Stimulated activated CD8-positive, alpha-beta memory T cell treated with anti-CD3 and anti-CD28 coated beads, Interleukin-4, amount 100 ng/mL, for 4 hours (primary cell): ENCODE results near the gene CCNK.

ENCODE experiments used
- DNase-seq, 2 donors: peaks; one replicate each; pipeline ENCODE4 v3.0.0-alpha.2; 2020; ENCODE audit warnings: low read depth in 2 of 2, low spot score in 1 of 2

The CCNK gene

DNA sequence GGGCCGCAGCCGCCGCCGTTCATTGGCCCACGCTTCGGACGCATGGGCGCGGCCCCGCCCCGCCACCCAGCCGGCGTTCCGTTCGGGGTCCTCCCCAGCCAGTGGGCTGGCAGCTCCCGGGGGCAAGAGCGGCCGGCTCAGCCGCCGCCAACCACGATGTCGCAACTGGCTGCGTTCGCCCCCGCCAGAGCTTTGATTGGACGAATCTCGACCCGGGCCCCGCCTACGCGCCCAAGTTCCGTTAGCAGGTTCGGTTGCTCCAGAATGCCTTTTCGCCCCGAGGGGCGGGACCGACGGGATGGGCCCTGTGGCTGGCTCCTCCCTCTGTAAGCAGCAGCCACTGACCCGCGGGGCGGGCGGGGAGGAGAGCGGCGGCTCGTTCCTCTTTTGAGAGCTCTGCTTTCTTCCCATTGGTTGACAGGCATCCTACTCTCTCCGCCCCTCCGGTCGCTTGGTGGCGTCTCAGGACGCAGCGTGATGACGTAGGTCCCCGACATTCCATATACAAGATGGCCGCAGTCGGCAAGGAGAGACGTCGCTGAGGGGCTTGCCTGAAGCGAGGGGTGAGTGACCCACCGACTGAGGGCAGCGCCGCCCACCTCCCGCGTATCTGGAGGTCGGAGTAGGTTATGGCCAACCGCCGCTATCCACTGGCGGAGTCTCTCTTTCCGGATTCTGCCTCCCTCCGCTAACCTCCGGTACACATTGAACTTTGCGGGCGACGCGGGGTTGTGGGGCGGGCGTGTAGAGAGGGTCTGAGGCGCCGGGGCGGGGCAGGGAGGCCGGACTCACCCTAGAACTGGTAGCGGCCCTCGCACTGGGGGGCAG lies at the start of gene CCNK:
Gene CCNK (plus strand): TSS at position 493 of the 828 bp plus-strand sequence. CDS start 11,269 bp downstream, outside the sequence.
- peak; percentile 100 for DNase-seq

DNA sequence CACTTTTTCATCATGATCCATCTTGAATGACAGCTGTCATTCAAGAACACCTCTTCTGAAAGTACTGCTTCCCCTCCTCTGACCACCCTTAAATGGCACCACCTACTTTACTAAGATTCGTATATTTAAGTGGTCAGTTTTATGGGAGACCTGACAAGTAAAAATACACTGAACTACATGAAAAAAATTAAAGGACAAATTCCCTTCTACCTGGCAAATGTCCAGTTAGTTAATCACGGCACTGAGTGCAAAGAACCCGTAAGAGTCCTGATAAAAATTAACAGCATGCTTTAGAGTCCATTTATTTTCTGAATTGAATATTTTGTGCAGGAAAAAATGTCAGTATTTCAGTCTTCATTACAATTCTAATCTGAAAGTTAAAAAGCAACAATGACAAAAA lies 49.2 kb upstream of the CCNK start:
- DNase-seq: no peak

DNA sequence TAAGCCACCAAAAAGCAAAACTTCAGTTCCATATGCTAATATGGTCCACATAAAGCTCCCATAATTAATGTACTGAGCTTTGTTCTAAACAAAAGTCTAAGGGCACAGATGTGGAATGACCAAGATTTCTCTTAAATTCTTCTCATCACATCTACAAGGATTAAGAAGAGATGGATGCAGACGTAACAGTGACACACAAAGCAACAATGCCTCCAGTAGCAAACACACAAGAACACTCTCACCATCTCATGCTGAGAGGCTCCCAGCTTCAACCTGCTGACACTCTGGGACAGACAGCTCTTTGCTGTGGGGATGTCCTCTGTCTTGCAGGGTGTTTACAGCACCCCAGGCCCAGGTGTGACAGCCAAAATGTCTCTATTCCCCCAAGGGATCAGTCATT lies 48.7 kb upstream of the CCNK start:
- DNase-seq: no peak

- DNase-seq: no peak
Observed at GRCh38 chr14:99435327-99435726, 45.9 kb upstream of the CCNK start.

- DNase-seq: no peak
Observed at GRCh38 chr14:99436247-99437180, 44.7 kb upstream of the CCNK start.

- no peak for DNase-seq
Observed at GRCh38 chr14:99437706-99438105, 43.5 kb upstream of the CCNK start.

GRCh38 chr14:99440278-99440677 lies 40.9 kb upstream of the CCNK start:
- no peak for DNase-seq

DNA sequence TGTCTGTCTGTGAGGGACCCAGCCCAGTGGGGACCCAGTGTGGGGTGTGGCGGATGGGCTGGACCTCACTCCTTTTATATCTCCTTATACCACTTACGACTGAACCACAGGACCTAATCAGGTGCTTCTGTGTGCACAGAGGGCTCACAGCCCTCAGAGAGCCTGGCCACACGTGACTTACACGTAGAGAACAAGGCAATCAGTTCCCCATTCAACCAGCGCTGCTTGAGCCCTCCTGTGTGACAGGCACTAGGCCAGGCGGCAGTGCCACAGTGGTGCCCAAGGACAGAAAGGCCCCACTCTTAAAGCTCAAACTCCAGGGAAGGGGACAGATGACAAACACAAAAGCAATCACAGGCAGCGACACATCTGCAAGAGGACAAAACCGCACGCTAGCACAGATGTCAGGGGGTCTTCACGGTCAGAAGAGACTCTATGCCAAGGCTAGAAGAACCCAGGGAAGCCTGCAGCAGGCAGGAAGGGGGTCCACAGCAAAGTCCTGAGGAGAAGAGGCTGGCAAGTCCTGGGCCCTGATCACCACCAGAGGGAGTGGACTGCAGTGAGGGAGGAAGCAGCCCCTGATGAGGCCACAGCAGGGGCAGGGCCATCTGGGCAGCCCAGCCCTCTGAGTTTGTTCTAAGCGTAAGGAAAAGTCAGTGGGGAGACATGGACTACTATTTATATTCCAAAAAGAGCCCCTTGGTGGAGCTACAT lies 39.9 kb upstream of the CCNK start:
- DNase-seq: no peak

- no peak for DNase-seq
Observed at GRCh38 chr14:99441918-99442317, 39.3 kb upstream of the CCNK start.

DNA sequence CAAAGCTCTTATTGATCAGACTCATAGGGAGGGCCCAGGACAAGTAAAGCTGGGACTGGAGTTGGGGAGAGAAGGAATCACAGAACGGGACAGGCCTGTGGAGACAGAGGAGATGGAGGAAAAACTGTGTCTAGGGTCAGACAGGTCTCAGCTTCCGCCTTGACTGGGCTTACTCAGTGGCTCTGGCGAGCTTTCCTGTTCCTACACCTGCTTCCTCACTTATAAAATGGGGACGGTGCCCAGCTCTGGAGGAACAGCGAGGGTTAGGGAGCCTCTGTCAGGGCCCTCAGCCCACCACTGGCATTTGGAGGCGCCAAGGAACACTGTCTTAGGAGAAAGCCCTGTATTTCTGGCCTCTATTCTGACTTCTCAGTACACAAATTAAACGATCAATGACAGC lies 35.3 kb upstream of the CCNK start:
- no peak for DNase-seq

DNA sequence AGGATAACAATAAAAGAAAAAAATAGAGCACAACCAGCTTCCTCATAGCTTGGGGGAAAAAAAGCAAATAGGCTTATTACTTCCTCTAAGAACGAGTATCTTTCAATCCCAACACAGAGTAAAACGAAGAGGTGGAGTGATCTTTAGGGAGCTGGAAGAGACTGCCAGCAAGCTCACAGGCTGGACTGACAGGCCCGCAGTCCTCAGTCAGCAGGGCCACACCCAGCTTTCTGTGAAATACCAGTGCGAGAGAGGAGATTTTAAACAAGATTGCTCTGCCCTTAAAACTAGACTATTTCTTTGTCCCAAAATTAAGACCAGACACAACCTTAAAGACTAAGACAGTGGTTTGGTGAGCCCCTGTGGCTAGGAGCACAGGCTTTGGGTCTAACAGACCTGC lies 33.5 kb upstream of the CCNK start:
- DNase-seq: no peak

GRCh38 chr14:99450266-99450665 lies 30.9 kb upstream of the CCNK start:
- no peak for DNase-seq

DNA sequence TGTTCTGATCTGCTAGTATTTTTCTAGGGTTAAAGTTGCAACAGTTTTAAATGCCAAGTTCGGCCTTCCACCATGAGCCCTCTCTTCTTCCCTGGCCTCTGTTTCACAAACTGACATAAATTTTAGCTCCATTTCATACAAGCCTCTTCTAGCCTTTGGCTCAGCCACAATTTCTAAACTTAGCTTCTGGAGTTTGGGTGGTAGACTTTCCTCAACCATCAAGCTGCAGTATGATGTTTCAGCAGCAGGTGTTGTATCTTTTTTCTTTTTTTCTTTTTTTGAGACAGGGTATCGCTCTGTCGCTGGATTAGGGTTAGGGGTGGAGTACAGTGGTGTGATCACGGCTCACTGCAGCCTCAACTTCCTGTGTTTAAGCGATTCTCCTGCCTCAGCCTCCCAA lies 30.0 kb upstream of the CCNK start:
- DNase-seq: no peak

GRCh38 chr14:99452968-99453367 lies 28.2 kb upstream of the CCNK start:
- no peak for DNase-seq

- DNase-seq: no peak
Observed at GRCh38 chr14:99454246-99454645, 27.0 kb upstream of the CCNK start.

DNA sequence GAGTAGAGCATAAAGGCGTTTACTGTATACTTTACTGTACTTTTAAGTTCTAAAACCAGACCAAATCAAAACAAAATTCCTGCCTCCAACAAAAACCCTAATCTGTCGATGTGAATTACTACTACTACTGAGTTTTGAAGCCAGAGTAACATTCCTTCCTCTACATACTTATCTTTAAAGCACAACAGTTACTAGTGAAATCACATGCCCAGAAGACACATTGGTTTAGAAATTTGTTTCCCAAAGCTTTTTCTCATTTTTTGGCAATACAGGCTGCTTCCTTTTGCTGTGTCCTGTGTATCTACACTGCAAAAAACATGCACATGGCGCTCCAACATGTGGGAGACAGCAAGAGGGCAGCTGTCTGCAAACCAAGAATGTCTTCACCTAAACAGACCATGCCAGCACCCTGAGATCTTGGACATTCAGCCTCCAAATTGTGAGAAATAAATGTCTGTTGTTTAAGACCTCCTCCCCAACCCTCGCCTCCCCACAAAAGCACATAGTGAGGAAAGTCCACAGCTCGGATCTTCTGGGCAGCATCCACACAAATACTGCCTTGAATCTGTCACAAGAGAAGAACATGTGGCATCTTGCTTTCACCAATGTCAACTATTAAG lies 21.6 kb upstream of the CCNK start:
- DNase-seq: no peak

DNA sequence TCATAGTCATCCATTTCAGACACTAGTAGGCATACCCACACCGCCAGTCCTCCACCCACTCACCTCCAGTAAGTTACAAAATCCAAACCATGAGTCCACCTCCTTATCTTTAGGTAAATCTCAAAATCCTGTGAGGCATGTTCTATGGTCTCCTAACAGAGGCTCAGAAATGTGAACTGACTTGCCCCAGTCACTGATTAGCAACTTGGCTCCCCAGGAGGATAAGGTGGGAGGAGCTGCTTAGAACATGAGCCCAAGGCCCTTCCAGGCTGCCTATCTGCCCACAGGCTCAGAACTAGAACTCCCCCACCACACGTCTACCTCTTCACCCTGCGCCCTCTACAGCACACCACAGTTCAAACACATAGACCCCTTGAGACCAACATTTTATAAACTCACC lies 20.4 kb upstream of the CCNK start:
- no peak for DNase-seq

DNA sequence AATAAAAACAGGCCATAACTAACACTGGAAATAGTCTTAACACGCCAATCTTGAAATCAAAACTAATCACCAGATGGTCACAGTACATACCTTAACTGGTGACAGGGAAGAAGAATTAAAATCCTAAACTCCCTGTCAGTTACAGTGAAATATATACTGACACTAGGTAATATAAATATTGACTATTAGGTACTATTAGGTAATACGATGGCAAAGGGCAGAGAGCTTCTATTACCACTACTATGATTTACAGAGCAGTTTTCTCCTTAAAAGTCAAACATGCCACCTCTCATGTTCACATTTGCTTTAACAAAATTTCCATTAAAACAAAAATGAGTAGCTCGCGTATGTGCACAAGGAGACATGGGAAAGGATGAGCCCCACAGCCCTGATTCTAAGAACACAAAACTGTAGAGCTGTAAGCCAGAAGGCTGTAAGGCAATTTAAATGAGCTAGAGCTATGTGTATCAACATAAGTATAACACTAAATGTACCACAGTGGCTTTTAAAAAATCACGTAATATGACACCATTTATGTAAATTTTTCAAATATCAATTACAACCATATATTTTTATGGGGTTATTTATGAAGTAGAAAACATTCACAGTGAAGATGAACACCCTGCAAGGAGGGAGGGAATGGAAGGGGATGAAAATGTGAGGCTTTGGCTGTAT lies 19.7 kb upstream of the CCNK start:
- DNase-seq: no peak

DNA sequence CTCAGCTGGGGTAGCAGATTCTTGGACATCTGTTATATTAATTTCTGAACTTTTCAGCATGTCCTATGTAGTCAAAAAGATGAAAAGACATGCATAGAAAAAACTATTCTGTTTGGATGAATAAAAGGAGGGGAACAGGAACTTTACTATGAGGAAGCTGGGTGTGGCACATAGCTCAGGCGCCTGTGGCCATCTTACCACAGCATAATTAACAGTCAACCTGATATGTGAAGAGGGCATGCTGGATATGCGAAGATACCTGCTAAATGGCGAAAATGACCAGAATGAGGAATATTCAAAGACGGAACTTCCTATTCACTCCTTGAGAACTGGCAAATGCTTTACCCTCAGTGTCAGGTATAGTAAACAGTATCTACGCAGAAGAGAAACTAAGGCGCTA lies 19.0 kb upstream of the CCNK start:
- no peak for DNase-seq

GRCh38 chr14:99463974-99464373 lies 17.2 kb upstream of the CCNK start:
- no peak for DNase-seq

GRCh38 chr14:99465288-99465687 lies 15.9 kb upstream of the CCNK start:
- DNase-seq: no peak
